ENCODE data around the gene HAPLN2. TPM values are rescaled to one million over a fixed set of nuclear protein-coding genes. Genes with fewer than 3 reads are reported as not detected.

Gene HAPLN2
- total RNA-seq, 6 experiments from 2014 or later: not detected

DNA sequence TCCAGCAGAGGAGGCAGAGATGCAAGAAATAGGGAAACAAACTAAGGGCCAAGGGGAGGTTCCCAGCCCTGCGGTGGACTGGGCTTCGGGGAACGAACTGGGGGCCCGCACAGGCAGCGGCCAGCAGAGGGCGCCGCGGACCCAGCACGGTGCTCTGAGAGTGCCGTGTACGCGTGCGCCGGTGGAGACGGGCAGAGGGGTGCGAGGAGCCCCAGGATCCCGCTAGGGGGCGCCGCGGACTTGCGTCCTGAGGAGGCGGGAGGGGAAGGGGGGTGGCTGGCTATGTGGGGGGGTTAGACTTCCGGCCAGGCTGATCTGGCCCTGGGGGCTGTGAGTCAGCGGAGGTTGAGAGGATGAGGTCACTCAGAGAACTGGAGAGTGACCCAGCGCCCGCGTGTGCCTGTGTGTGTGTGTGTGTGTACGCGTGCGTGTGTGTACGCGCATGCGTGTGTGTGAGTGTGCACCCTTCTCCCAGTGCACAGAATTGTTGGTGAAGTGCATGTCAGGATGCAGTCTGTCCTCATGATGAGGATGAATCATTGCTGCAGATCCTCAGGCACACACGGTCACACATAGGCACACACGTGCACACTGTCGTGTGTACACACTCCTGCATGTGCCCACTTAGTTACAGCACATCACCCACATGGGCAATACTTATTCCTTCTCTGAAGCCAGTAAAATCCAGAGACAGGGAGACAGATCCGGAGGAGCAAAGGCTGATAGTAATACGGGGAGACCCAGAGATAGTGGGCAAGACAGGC, 41.0 kb downstream of the HAPLN2 start:
- 12% methylated on average over 25 of the region's 38 CpGs for WGBS (ENCODE audit: insufficient coverage, low coverage, low lambda C conversion rate, missing lambda C conversion rate)
- H3K9me3 ChIP-seq: no peaks in the 10 kb centered on the region
- TF ChIP-seq POLR2A (IDR thresholded peaks at IDR 0.05): no peak
- TF ChIP-seq CTCF (IDR thresholded peaks at IDR 0.05): peak; percentile 89 to 98 (median 94)

DNA sequence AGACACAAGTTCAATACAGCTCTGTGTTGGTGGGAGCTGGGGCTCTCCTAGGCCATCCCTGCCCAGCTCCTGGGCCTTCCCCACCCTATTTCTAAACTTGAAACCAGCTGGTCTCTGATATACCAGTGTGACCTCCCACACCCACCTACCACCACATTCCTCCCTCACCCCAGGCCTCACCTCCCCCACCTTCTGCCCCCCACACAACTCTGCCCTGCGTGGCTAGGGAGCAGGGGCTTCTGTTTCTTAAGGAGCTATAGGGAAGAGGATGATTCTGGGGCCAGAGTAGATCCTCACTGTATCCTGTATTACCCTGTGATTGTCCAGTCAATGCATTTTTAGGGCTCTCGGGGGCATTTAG, 41.5 kb downstream of the HAPLN2 start:
- 70% methylated on average over 2 of the region's 2 CpGs for WGBS (ENCODE audit: insufficient coverage, low coverage, low lambda C conversion rate, missing lambda C conversion rate)
- peak overlapping the region; percentile 40 to 66 (median 44) for H3K27ac ChIP-seq
- H3K4me1 ChIP-seq: peaks cover 0 to 11% (median 4%) of the 10 kb centered on the region in 4 donors
- H3K36me3 ChIP-seq: no peaks in the 10 kb centered on the region
- H3K4me3 ChIP-seq: peak overlapping the region in 2 of 3 donors; percentile 10 to 14
- ATAC-seq: no peak
- intact Hi-C loops (cut with DNase I): no loop called here
- no peak for TF ChIP-seq CTCF (IDR thresholded peaks at IDR 0.05)
- TF ChIP-seq POLR2A (IDR thresholded peaks at IDR 0.05): no peak
- DNase-seq: no peak
- no peaks in the 10 kb centered on the region for H3K9me3 ChIP-seq
- H3K27me3 ChIP-seq: no peaks in the 10 kb centered on the region

More for the DNA sequence above, 41.0 kb downstream of the HAPLN2 start:
- intact Hi-C loops (cut with DNase I): no loop called here
- Histone ChIP-seq H3K27ac (peak overlapping the region; percentile 40 to 66 (median 44)), H3K4me3 (peak overlapping the region in 1 of 3 donors; percentile 13), H3K27me3 (no peaks in the 10 kb centered on the region), H3K36me3 (no peaks in the 10 kb centered on the region), H3K4me1 (peaks cover 0 to 11% (median 4%) of the 10 kb centered on the region in 4 donors)
- ATAC-seq (peak; percentile 83 to 91 (median 88)), DNase-seq (peak; percentile 89 to 94 (median 92))

DNA sequence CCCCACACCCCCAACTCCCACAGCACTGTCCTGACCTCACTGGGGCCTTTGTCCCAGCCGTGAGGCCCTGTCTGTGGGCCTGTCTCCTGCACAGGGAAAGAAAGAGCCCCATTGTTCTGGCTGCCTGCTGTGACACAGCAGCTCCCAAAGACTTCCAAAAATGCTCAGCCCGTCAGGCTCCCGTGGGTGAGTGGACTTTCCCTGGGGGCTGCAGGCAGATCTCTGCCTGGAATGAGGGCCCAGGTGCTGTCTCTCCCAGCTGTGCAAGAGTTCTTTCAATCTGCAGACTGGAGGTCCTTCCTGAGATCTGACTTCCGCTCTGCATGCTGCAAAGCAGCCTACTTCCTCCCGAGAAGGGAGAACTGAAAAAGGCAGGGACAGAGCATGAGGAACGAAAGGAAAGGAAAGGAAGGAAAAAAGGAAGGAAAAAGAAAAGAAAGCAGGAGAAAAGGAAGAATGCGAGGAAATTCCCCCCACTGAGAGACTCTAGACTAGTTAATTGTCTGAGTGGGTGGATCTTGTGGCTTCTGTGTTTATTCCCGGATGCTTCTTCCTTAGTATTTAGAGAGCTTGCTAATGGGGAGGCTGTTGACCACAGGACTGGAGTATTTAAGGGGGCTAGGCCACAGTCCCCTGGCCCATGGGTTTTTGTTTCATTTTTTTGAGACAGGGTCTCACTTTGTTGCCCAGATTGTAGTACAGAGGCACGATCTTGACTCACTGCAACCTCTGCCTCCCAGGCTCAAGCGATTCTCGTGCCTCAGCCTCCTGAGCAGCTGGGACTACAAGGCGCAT, 43.0 kb downstream of the HAPLN2 start:
- 46% methylated on average over 12 of the region's 12 CpGs for WGBS (ENCODE audit: insufficient coverage, low coverage, low lambda C conversion rate, missing lambda C conversion rate)

DNA sequence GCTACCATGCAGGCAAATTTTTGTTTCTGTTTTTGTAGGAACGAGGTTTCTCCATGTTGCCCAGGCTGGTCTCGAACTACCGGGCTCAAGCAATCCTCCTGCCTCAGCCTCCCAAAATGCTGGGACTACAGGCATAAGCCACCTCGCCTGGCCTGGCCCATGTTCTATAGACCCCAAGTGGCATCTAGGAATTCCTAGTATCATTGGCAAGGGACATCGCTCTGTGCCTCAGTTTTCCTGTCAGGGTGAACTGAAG, 43.5 kb downstream of the HAPLN2 start:
- Histone ChIP-seq H3K27ac (no peak overlapping the region), H3K36me3 (no peaks in the 10 kb centered on the region), H3K4me3 (no peak overlapping the region), H3K4me1 (peaks cover 0 to 9% (median 4%) of the 10 kb centered on the region in 4 donors), H3K9me3 (no peaks in the 10 kb centered on the region), H3K27me3 (no peaks in the 10 kb centered on the region)
- ATAC-seq (no peak), DNase-seq (no peak)
- TF ChIP-seq POLR2A (IDR thresholded peaks at IDR 0.05) (no peak), CTCF (IDR thresholded peaks at IDR 0.05) (no peak)
- 86% methylated on average over 4 of the region's 5 CpGs for WGBS (ENCODE audit: insufficient coverage, low coverage, low lambda C conversion rate, missing lambda C conversion rate)
- intact Hi-C loops (cut with DNase I): no loop called here

More for the DNA sequence above, 43.0 kb downstream of the HAPLN2 start:
- Histone ChIP-seq H3K4me3 (no peak overlapping the region), H3K36me3 (no peaks in the 10 kb centered on the region), H3K9me3 (no peaks in the 10 kb centered on the region), H3K4me1 (peaks cover 0 to 9% (median 4%) of the 10 kb centered on the region in 4 donors), H3K27ac (peak overlapping the region in 2 of 3 donors; percentile 37 to 57), H3K27me3 (no peaks in the 10 kb centered on the region)
- ATAC-seq (no peak), DNase-seq (no peak)
- TF ChIP-seq CTCF (IDR thresholded peaks at IDR 0.05) (no peak), POLR2A (IDR thresholded peaks at IDR 0.05) (no peak)
- intact Hi-C loops (cut with DNase I): no loop called here
